Panc1 (cell line): ENCODE measurements around the gene B3GLCT. TPM values are rescaled to one million over a fixed set of nuclear protein-coding genes. Genes with fewer than 3 reads are reported as not detected.

Source experiments
- ATAC-seq: fragments of 200-7000 bp; cut with Tn5 transposase; 2 replicates; pipeline ENCODE4 v1.9.1; 2020; ENCODE audit warnings: mild to moderate bottlenecking, moderate library complexity
- BruUV-seq: library from RNA; stranded (reverse); fragments of 400-500 nt; replicated peaks from 2 replicates; lab custom pipeline; 2021; lab: Mats Ljungman, UMichigan
- CTCF ChIA-PET: fragments of 300-600 bp; sonication (Branson Sonifier 250); formaldehyde crosslinking; loops from one replicate; lab custom pipeline; 2022; ENCODE audit warnings: antibody characterized with exemption; lab: Charles Lee
- POLR2A ChIA-PET: fragments of 300-600 bp; sonication (Branson Sonifier 250); formaldehyde crosslinking; loops from one replicate; lab custom pipeline; 2022; ENCODE audit warnings: antibody characterized with exemption; lab: Charles Lee
- DNase-seq: peaks from one replicate; pipeline ENCODE4 v3.0.0-alpha.2; 2010; ENCODE audit warnings: low read depth, low spot score
- H3K27ac ChIP-seq: 2 replicates; pipeline ENCODE4 v1.5.1; 2011; ENCODE audit warnings: mild to moderate bottlenecking, low read length, inconsistent platforms
- H3K27me3 ChIP-seq: fragments of 200-500 bp; sonication (Bioruptor generic); 2 replicates; pipeline ENCODE4 v1.6.0; 2014; ENCODE audit warnings: low read length, inconsistent platforms; ENCODE audit not compliant: control insufficient read depth, insufficient read depth
- H3K36me3 ChIP-seq: fragments of 200-500 bp; sonication (Bioruptor generic); 2 replicates; pipeline ENCODE4 v1.5.1; 2014; ENCODE audit warnings: inconsistent platforms, mild to moderate bottlenecking, low read length, moderate library complexity; ENCODE audit not compliant: control insufficient read depth, insufficient read depth
- H3K4me1 ChIP-seq: 2 replicates; pipeline ENCODE4 v1.5.1; 2011; ENCODE audit warnings: inconsistent platforms, mild to moderate bottlenecking, low read length, moderate library complexity; ENCODE audit not compliant: control insufficient read depth, insufficient read depth
- H3K4me3 ChIP-seq, 2 experiments: 2 replicates each; pipeline ENCODE4 v1.5.1; 2011 to 2012; ENCODE audit warnings: low read depth in 2 of 2, low read length in 2 of 2, mild to moderate bottlenecking in 2 of 2, inconsistent platforms in 1 of 2, moderate library complexity in 1 of 2
- H3K9me3 ChIP-seq: fragments of 200-500 bp; sonication (Bioruptor generic); 2 replicates; pipeline ENCODE4 v1.5.1; 2014; ENCODE audit warnings: low read depth, mild to moderate bottlenecking, inconsistent platforms, low read length, moderate library complexity; ENCODE audit not compliant: control insufficient read depth, insufficient read depth
- CTCF ChIP-seq: fragments of 450-650 bp; IDR thresholded peaks from 2 replicates; pipeline ENCODE4 v1.5.1; 2017; ENCODE audit warnings: mild to moderate bottlenecking
- POLR2AphosphoS5 ChIP-seq: IDR thresholded peaks from 2 replicates; pipeline ENCODE4 v1.6.1; 2012; ENCODE audit warnings: mild to moderate bottlenecking, low read depth, low read length, moderate library complexity
- REST ChIP-seq, 2 experiments: IDR thresholded peaks; 2 replicates each; pipeline ENCODE4 v1.6.1; 2011 to 2012; ENCODE audit warnings: low read depth in 2 of 2, control low read depth in 1 of 2, low read length in 1 of 2, mild to moderate bottlenecking in 1 of 2, moderate library complexity in 1 of 2; ENCODE audit not compliant: insufficient read depth in 1 of 2
- SIN3A ChIP-seq: IDR thresholded peaks from 2 replicates; pipeline ENCODE4 v1.6.1; 2012; ENCODE audit warnings: low read depth, mild to moderate bottlenecking, low read length, moderate library complexity, borderline replicate concordance; ENCODE audit not compliant: insufficient read depth
- TCF7L2 ChIP-seq: IDR thresholded peaks from 2 replicates; pipeline ENCODE4 v1.6.1; 2011; ENCODE audit warnings: mild to moderate bottlenecking, low read depth, low read length, inconsistent platforms
- in situ Hi-C: cut with HindIII; loops from 2 replicates; pipeline ENCODE4 v1.10.0; 2016; ENCODE audit warnings: low sequenced_read_pairs, low pct_unique_long_range_greater_than_20kb
- intact Hi-C: fragments of 100-400 bp; cut with micrococcal nuclease; formaldehyde crosslinking; loops from one replicate; pipeline ENCODE4 v1.10.0; 2022; ENCODE audit not compliant: unreplicated experiment
- total RNA-seq: library from RNA; stranded (reverse); gene quantifications from one replicate; pipeline ENCODE4 v1.2.1, GENCODE V29; 2021; ENCODE audit not compliant: unreplicated experiment

B3GLCT gene
- total RNA-seq, 1 experiment from 2014 or later = 16.5 TPM

GRCh38 chr13:31151837-31152236 is 47.9 kb upstream of the B3GLCT start:
- DNase-seq = no peak
- Histone ChIP-seq H3K27me3 (no peaks in the 10 kb centered on the region), H3K4me3 (no peak overlapping the region), H3K27ac (no peak overlapping the region), H3K9me3 (no peaks in the 10 kb centered on the region), H3K36me3 (peaks cover 88% of the 10 kb centered on the region), H3K4me1 (no peaks in the 10 kb centered on the region)
- no TSS peak for BruUV-seq
- intact Hi-C loops (no loop called here), in situ Hi-C loops (no loop called here)
- CTCF ChIA-PET = no interaction called here
- POLR2A ChIA-PET = no interaction called here
- TF ChIP-seq REST (IDR thresholded peaks at IDR 0.05; ENCODE audit: insufficient read depth in 1 of 2, low read depth in 2 of 2, low read length in 1 of 2) (no peak), POLR2AphosphoS5 (no peak), TCF7L2 (no peak), CTCF (no peak), SIN3A (no peak)
- ATAC-seq = no peak

- ATAC-seq = no peak
- TF ChIP-seq REST (IDR thresholded peaks at IDR 0.05; ENCODE audit: insufficient read depth in 1 of 2, low read depth in 2 of 2, low read length in 1 of 2) (no peak), SIN3A (no peak), TCF7L2 (no peak)
- Histone ChIP-seq H3K4me1 (no peaks in the 10 kb centered on the region; the same call in 1 of the 2 replicates), H3K36me3 (peaks cover 71% of the 10 kb centered on the region), H3K27ac (no peak overlapping the region), H3K4me3 (no peak overlapping the region), H3K9me3 (no peaks in the 10 kb centered on the region), H3K27me3 (no peaks in the 10 kb centered on the region)
- ChIA-PET POLR2A (no interaction called here), CTCF (interaction anchor here (0.7 kb wide), 1 partner anchor 45 kb away, joined by 5 read pairs; the partner anchor contains the start of gene B3GLCT)
- no peak for DNase-seq
- intact Hi-C loops (no loop called here), in situ Hi-C loops (no loop called here)
- BruUV-seq = no TSS peak
These were observed 44.8 kb upstream of the B3GLCT start for GRCh38 chr13:31154939-31155338.
